ENCODE measurements around the gene SIPA1L2.
"Not testable (repeated sequence)": the region's sequence is repeated elsewhere in the genome, so short reads cannot be mapped to it uniquely, and the experiment has no call there.

SIPA1L2 gene

DNA sequence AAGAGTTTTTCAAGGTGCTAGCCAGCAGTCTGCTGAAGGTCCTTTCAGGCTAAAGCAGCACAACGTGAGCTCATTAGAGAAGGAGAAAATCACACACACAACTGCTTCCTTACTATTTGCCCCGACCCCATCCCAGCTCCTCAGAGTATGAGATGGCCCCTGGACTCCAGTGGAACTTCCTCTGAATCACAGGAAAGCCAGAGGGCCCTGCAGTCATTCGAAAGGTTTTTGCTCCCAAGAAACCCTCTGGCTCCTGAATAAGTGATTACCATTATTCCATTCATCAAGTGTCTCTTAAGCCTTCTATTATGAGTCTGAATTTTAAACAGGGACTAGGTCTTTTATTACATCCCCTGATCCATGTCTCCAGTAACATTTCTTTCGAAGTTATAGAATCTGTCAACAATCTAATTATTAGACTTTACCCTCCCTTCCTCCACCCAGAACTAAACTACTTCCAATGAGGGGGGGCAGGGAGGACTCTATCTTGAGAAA, 14.6 kb downstream of the SIPA1L2 start:
- TF ChIP-seq POLR2A (IDR thresholded peaks at IDR 0.05; ENCODE audit: low read depth, low read length), result no peak
- no peak for FAIRE-seq
- no peak for DNase-seq (ENCODE audit: insufficient read length, low spot score)

GRCh38 chr1:232614811-232615210, 15.1 kb downstream of the SIPA1L2 start:
- TF ChIP-seq POLR2A (IDR thresholded peaks at IDR 0.05; ENCODE audit: low read depth, low read length), result no peak
- DNase-seq (ENCODE audit: insufficient read length, low spot score) (no peak), FAIRE-seq (no peak)

DNA sequence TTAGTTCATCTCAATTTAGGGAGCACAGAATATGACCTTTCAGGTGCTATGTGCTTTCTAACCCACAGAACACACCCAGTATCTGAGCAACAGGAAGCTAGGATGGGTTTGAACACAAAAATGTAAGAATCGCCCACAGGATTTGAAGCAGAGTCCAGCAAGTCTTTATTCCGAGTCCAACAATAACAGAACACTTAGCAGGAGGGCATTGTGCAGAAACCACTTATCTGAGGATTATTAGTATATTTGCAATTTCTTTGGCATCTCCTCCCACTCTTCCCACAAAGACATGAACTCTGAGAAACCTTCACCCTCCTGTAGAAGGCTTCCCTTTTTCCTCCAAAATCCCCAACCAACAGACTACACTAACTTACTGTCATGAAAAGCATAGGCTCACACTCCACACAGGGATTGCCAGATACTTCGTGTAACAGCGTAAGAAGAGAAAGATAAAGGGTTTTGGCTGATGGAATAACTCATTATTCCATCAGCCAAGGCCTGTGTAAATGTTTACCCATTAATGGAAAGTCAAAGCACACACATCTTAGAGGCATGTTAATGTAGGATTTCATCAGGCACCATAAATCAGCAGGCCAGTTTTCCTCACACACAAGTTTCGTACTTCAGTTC, 16.1 kb downstream of the SIPA1L2 start:
- DNase-seq (ENCODE audit: insufficient read length, low spot score) (no peak), FAIRE-seq (peak; percentile 6)

GRCh38 chr1:232612836-232613235, 17.1 kb downstream of the SIPA1L2 start:
- DNase-seq (ENCODE audit: insufficient read length, low spot score); FAIRE-seq: not testable (repeated sequence)

More for the DNA sequence above, 16.1 kb downstream of the SIPA1L2 start:
- TF ChIP-seq POLR2A (IDR thresholded peaks at IDR 0.05; ENCODE audit: low read depth, low read length), result no peak

- DNase-seq (ENCODE audit: insufficient read length, low spot score), result no peak
- no peak for FAIRE-seq
- TF ChIP-seq POLR2A (IDR thresholded peaks at IDR 0.05; ENCODE audit: low read depth, low read length), result no peak
Measured at GRCh38 chr1:232611834-232612233, 18.1 kb downstream of the SIPA1L2 start.

GRCh38 chr1:232610902-232611745, 18.8 kb downstream of the SIPA1L2 start:
- not testable (repeated sequence) for DNase-seq (ENCODE audit: insufficient read length, low spot score); FAIRE-seq

DNA sequence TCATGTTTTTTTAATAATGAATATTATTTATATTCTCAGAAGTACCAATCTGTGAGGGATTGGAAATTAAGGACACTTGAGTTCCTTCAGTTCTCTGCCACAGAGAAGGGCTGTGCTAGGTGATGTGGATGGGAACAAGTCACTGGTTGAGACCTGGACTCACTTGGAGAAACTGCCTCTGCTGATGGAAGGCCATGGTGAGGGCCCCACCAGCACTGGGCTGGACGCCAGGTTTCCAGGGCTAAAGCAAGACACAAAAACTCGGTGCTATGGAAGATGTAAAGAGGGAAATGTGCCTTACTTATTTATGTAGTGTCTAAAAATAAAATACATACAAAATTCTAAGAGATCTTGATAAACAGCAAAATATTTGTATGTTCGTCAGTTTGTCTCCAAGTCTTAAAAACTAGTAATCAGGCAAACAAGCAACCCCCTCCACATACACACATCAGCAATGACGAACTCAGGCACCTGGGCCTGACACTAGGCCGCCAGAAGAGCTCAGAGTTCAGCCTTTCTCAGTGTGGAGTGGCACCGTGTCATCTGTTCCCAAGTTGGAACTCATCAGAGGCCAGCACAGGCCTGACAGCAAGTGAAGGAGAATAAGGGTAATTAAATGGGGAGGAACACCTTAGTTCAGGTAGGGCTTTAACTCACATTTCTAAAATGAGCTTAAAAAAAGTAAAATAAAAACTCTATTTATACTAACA, 19.6 kb downstream of the SIPA1L2 start:
- no peak for TF ChIP-seq POLR2A (IDR thresholded peaks at IDR 0.05; ENCODE audit: low read depth, low read length)
- FAIRE-seq (no peak), DNase-seq (ENCODE audit: insufficient read length, low spot score) (no peak)

DNA sequence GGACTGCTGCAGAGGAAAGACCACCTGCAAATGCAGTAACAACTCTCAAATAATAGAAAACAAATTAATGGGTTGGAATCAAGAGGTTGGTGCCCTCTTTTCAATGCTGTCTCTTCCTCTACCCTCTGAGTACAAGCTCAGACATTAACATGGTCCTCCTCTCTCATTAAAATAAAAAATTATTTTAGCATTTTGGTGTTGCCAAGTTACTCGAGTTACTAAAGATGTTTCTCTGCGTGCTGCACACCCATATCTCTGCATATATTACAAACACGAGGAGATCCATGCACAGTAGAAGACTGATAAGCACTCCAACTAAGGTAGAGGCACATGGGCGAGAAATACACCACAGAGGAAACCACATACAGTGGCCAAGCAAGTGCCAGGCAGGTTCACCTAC, 21.5 kb downstream of the SIPA1L2 start:
- TF ChIP-seq POLR2A (IDR thresholded peaks at IDR 0.05; ENCODE audit: low read depth, low read length), result no peak
- no peak for DNase-seq (ENCODE audit: insufficient read length, low spot score)
- FAIRE-seq, result no peak

- TF ChIP-seq POLR2A (IDR thresholded peaks at IDR 0.05; ENCODE audit: low read depth, low read length), result no peak
- DNase-seq (ENCODE audit: insufficient read length, low spot score) (no peak), FAIRE-seq (no peak)
Measured at GRCh38 chr1:232602622-232603021, 27.3 kb downstream of the SIPA1L2 start.

DNA sequence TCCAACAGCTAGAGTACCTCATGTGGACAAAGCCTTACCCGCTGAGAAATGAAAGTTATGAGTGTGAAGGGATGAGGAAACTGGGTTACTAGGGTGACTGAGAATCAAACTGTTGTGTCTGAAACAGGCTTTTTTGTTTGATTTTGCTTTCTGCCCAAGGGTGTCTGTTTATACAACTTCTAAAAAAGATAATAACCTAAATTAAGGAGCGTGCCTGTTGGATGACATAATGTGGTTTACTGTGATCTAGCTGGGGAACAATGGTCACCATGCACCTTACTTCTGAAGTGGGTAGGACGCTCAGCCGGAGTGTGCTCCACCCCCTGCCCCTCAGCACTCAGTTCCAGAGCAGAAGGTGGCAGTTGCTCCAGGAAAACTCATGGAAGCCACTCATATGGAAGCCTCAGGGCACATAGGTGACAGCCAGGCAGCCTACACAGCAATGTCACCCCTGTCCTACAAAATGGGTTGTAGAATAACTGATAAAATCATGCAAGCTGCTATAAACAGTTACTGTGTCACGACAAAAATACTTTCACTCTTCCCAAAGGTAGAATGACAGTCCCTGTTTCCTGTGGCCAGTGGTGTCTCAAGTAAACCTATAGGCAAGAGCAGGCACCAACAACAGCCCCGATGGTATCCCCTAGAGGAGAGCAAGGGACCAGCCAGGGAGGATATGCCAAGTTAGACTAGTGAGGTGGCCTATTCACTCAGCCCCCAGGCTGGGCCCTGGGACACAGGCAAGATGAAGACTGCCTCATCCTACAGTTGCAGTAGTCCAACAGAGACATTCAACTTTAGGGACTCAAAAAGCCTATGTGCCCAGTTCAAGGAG, 29.3 kb downstream of the SIPA1L2 start:
- TF ChIP-seq POLR2A (IDR thresholded peaks at IDR 0.05; ENCODE audit: low read depth, low read length), result no peak
- no peak for DNase-seq (ENCODE audit: insufficient read length, low spot score)
- FAIRE-seq, result no peak

DNA sequence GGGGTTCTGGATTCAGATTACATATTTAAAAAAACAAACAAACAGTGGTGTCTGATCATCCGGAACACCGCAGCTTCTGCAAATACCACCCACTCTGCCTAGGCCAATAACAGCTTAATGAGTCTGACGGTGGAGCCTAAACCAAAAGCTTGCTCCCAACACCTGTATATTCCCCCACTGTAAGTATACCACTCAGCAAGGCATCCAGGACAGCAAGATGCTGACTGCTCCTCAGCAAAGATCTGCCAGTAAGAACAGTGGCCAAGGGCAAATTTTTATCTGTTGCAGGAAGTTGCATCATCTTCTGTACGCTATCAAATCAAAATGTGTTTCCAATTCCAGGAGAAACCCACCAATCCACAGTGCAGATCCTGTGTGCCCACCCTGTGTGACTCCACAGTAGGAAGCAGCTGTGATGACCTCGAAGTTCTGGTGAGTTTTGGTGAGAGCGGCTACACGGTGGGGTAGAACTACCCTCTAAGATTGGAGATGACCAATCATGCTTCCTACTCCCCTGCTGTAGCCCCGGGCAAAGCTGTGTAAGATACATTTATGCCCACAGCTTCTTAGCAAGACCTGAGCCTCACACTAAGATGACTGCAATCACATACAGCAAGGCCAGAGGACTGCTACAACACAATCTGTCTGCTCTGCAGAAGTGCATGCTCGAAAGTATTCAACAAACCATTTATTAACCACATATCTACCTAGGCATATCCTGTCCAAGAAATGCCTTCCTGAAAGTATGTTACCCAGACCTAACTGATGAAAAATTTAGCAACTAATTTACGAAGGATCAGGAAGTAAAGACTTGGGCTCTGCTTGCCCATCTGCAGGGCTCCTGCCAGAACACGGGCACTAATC, 30.5 kb downstream of the SIPA1L2 start:
- FAIRE-seq (no peak), DNase-seq (ENCODE audit: insufficient read length, low spot score) (no peak)
- no peak for TF ChIP-seq POLR2A (IDR thresholded peaks at IDR 0.05; ENCODE audit: low read depth, low read length)

DNA sequence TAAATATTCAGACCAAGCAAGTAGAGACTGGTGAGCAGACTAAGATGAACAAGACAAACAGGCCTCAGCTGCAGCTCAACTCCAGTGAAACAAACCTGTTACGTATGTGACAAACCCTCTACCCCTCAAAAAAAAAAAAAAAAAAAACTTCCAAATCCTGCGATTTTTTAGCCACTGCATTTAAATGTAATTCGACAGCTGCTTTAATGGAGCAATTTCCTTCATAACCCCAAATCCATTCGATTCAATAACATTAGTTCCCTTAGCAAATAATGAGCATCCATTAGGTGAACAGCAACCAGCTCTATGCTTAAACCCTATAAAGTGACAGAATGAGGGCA, 31.1 kb downstream of the SIPA1L2 start:
- TF ChIP-seq POLR2A (IDR thresholded peaks at IDR 0.05; ENCODE audit: low read depth, low read length), result no peak
- FAIRE-seq, result no peak

DNA sequence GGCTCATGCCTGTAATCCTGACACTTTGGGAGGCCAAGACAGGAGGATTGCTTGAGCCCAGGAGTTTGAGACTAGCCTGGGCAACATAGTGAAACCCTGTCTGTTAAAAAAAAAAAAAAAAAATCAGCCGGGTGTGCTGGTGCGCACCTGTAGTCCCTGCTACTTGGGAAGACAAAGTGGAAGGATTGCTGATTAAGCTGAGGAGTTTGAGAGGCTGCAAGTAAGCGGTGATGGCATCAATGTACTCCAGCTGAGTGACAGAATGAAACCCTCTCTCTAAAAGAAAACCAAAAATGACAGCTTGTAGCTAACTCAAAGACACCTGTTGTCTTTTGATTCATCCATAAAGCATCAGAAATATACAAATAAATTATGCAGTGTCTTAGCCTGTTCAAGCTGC, 31.8 kb downstream of the SIPA1L2 start:
- no peak for TF ChIP-seq POLR2A (IDR thresholded peaks at IDR 0.05; ENCODE audit: low read depth, low read length)
- FAIRE-seq (no peak), DNase-seq (ENCODE audit: insufficient read length, low spot score) (no peak)

More for the DNA sequence above, 31.1 kb downstream of the SIPA1L2 start:
- DNase-seq (ENCODE audit: insufficient read length, low spot score), result no peak

All from H54 (cell line).